ENCODE measurements around the gene CEP20.

CEP20 gene

DNA sequence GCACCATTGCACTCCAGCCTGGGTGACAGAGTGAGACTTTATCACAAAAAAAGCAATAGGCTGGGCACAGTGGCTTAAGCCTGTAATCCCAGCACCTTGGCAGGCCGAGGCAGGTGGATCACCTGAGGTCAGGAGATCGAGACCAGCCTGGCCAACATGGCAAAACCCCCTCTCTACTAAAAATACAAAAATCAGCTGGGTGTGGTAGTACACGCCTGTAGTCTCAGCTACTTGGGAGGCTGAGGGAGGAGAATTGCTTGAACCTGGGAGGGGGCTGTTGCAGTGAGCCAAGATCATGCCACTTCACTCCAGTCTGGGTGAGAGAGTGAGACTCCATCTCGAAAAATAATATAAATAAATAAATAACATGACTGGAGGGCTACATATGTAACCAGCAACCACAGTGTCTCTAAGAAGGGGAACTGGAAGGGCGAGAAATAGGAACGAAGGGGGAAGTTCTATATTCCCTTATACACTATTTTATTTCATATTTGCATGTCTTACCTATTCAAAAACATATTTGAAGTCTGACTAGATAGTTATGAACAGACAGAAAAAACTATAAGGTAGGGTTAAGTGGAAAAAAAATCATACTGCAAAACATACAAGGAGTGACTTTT, 57.5 kb downstream of the CEP20 start:
- no peak for DNase-seq (ENCODE audit: low read depth)

DNA sequence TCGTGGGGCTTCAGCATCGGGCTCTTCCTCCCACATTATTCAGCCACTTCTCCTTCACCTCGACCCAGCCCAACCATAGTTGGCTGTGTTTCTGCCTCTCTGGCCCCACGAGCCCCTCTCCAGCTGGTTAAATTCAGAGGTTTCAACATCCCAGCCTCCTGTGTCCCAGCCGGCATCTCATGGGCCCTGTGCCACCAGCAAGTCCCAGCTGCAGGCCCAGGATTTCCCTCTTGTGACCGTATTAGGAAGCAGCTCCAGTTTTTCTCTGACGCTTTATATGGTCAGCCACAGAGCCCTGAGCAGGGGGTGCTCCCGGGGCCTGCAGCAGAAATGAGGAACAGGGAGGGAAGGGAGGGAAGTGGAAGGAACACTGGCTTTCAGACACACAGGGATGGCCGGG, 58.9 kb downstream of the CEP20 start:
- peak; percentile 3 for DNase-seq (ENCODE audit: low read depth)

DNA sequence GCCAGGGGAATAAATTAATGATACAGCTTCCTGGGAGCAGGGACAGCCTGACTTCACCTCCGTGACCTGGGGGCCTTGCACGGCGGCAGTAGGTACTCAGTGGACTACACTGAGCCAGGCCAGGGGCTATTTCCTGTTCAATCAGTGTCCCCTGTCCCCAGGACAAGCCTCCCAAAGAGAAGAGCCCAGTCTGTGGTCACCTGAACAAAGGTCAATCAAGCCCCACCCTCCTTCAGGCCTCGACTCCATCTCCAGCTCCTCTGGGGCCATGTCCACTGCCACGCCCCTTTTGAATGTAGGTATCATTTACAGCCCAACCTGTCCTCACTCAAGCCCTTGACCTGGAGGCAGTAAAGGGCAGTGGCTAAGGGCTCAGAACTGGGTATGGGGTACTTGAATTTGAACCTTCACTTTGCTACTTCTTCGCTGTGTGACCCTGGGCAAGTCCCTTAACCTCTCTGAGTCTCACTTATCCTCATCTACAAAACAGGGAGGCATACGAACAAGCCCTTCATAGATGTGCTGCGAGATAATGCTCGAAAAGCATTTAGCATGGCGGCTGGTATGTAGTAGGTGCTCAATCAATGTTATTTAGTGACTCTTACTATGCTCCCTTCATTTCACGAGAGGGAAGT, 60.6 kb downstream of the CEP20 start:
- DNase-seq (ENCODE audit: low read depth): no peak

DNA sequence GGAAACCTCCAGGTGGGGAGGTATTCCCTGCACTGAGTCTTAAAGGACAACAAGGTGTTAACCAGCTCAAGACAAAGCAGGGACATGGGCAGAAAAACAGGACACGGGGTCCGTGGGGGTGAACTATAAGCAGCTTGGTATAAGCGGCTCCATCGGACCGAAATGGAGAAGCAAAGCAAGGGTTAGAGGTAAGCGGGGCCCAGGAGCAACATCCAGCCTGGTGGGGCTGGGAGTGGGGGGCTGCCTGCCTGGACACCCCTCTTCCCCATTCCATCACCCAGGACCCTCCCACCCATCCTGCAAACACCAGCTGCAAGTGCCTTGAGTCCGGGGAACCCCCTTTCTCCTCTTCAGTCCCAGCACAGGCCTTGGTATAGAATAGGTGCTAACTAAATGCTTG, 61.1 kb downstream of the CEP20 start:
- no peak for DNase-seq (ENCODE audit: low read depth)

DNA sequence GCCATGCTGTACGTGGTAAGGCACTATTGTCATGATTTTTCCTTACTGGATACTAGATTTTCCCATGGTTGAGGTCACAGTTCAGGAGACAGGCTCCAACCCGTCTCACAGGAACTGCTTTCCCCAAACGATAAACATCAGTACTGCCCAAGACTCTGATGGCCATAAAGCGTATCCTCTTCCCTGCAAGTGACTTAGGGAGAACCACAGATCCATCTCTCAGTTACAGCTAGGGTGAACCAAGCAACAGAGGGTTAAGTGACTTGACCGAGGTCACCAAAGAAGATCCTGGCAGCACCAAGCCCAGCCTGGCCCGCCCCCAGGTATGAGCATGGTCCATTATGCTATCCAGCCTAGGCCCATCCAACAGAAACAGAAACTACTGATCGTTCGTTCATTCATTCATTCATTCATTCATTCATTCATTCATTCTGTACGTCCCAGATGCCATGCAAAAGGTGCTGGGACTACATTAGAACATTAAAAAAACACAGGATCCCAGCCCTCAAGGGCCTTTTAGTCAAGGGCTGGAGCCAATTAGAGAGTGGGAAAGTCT, 62.6 kb downstream of the CEP20 start:
- no peak for DNase-seq (ENCODE audit: low read depth)

DNA sequence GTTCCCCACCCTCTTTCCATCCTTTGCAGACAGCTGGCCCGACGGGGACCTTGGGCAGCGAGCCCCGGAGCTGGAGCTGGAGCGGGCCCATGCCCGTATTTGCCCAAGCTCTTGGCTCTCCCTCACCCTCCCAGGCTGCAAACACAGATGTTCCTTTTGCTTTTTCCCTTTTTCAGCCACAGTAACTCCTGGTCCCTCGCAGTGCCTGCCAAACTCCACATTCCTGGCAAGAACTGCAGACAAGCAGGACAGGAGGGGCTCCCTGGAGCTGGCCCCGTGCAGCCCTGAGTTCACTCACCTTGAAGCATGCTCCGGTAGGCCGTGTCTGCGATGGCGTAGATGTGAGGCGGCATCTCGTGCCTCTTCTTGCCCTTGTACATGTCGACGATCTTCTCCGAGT, 65.4 kb downstream of the CEP20 start:
- no peak for DNase-seq (ENCODE audit: low read depth)

DNA sequence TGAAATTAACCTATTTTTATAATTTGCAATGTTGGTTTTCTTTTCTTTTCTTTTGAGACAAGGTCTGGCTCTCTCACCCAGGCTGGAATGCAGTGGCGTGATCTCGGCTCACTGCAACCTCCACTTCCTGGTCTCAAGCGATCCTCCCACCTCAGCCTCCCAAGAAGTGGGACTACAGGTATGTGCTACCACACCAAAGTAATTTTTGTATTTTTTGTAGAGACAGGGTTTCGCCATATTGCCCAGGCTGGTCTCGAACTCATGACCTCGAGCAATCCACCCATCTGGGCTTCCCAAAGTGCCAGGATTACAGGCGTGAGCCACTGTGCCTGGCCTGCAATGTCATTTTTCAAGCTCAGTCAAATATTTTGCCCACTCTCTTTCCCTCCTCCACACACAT, 67.6 kb downstream of the CEP20 start:
- DNase-seq (ENCODE audit: low read depth): no peak

DNA sequence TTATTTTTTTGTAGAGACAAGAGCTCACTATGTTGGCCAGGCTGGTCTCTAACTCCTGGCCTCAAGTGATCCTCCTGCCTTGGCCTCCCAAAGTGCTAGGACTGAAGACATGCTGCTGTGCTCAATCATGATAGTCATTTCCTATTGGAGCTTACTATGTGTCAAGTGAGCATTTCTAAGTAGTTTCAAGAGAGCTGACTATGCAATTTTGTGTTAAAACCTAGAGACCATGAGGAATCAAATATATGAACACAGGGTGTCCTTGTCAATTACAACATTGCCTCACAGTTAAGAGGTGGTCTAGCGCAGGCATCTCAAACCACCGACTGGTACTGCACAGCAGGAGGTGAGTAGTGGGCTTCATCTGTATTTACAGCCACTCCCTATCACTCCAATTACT, 69.4 kb downstream of the CEP20 start:
- no peak for DNase-seq (ENCODE audit: low read depth)

DNA sequence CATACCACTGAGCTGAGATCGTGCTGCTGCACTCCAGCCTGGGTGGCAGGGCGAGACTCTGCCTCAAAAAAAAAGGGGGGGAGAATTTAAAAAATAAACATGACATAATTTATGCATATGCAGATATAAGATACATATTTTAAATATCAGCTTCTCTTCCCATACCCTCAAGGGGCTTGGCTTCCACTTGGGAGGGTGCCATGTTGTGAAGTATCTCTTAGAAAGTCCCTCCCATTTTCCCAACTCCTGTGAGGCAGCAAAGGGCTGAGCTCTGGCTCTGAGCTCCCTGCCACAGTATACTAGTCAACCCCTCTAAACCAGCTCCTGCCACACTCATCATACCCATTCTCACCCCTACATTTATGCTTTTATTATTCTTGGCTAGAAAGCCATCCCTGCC, 71.0 kb downstream of the CEP20 start:
- no peak for DNase-seq (ENCODE audit: low read depth)

DNA sequence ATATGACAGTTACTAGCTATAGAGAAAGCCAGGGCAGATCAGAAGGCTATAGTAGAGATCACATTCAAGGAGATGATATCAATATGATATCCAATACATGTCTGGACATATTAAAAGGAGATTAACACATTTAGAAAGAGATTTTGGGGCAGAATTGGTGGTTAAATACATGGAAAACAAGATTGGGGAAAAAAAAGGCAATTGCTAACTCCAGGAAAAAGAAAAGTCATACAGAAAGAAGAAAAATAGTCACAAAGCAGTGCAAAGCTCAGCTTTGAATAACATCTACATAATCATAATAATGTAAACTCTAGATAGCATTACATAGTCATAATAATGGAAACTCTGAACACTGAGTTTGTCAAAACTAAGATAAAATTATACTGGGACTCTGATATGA, 72.2 kb downstream of the CEP20 start:
- no peak for DNase-seq (ENCODE audit: low read depth)
